Fibroblast of pulmonary artery (primary cell): ENCODE data around the gene CWC22.
"Not testable (repeated sequence)": the region's sequence is repeated elsewhere in the genome, so short reads cannot be mapped to it uniquely, and the experiment has no call there.

Experiments used
- DNase-seq: peaks from one replicate; pipeline ENCODE4 v3.0.0-alpha.2; 2010; ENCODE audit warnings: low read depth
- H3K4me3 ChIP-seq: replicated peaks from 2 replicates; pipeline ENCODE4 v1.5.1; 2011; ENCODE audit warnings: low read depth, mild to moderate bottlenecking, control low read depth, low read length, moderate library complexity
- CTCF ChIP-seq: IDR thresholded peaks from 2 replicates; pipeline ENCODE4 v1.5.1; 2011; ENCODE audit warnings: mild to moderate bottlenecking, control low read depth, low read length, inconsistent platforms; ENCODE audit errors: missing control alignments

CWC22 gene

DNA sequence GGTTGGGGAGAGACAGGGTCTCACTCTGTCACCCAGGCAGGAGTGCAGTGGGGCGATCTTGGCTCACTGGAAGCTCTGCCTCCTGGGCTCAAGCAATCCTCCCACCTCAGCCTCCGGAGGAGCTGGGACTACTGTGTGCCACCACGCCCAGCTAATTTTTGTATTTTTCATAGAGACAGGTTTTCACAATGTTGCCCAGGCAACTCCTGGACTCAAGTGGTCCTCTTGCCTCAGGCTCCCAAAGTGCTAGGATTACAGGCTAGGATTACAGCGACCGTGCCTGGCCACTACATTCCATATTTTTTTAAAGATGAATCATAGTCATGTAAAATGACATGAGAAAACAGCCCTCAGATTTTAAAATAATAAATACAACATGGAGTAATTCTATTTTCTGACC lies 32.3 kb downstream of the CWC22 start:
- no peak for TF ChIP-seq CTCF
- DNase-seq: no peak
- H3K4me3 ChIP-seq: no peak overlapping the region

DNA sequence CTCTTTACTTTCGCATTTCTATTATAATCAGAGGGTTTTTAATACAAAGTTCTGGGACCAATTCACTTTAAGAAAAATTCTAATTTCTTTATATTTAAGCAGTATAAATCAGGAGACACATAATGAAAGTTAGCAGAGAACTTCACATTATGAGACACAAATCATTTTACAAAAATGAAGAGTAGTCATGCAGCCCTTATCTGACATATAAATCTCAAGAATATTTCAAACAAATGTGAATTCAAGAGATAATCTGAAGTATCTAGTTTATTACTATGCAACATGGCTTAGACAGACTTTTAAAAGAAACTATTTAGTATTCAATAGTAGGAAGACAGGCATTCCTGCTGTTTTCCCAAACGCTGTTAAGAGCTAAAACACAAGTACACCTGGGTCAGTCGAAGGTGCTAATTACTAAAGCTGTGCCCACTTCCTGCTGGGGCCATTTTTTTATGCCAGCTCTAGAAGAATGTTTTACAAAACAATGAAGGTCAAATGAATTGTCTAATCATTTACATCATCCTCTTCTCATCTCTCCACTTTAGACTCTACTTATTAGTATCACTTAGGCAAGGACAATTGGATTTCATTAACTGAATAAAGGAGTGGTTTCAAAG lies 40.2 kb downstream of the CWC22 start:
- DNase-seq: no peak
- no peak overlapping the region for H3K4me3 ChIP-seq
- TF ChIP-seq CTCF: no peak

DNA sequence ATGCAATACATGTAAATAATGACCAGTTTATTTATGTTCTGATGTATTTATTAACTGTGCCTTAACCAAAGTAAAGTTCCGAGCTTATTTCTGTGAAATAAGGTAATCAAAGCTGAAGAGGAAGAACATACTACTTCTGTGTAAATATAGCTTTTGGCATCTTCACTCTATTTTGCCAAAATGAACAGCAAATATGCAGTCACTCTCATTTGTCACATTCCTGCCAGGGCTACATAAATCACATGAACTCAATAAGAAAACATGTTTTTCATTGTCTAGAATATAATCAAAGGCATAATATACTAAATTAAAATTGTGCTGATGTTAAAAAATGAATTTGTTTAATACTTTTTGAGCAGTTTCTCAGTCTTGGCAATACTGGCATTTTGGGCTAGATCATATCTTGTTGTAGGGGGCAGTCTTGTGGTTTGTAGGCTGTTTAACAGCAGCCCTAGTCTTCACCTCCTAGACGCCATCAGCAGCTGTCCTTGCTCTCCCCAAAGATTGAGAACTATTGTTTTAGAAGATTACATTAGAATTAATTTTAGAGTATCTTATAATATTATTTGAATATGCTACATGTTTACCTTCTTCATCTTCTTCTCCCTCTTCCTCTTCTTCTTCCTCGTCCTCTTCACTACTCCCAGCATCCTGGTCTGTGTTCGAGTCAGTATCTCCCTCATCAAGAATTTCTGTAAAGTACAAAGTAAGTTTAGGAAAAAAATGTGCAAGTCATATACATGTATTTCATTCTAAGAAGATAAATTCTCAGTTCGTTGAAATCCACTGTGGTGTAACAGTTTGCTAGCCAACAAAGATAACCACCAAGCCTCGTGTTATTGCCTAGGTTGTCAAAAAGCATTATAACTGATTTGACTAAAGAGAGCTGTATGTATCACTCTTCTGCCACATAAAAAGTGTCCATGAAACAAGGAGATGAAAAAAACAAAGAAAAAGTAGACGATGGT lies 41.5 kb downstream of the CWC22 start:
- no peak overlapping the region for H3K4me3 ChIP-seq
- DNase-seq: no peak
- no peak for TF ChIP-seq CTCF

DNA sequence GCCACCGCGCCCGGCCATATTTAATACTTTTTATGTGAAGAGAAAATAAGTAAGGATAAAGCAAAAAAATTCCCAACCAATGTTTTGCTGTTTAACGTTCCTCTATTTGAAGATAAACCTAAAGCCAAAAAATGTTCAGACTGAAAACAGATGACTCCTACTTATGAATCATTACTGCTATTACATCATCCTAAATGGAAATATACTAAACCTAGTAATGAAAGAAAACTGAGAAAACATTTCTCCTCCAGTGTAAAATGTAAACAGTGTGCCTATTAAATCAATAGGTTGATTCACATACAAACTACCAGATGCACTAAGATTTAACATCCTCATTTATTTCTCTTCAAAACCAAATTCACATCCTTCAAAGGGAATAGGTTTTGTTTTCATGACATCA lies 43.5 kb downstream of the CWC22 start:
- peak; percentile 73 for DNase-seq
- H3K4me3 ChIP-seq: no peak overlapping the region
- no peak for TF ChIP-seq CTCF

DNA sequence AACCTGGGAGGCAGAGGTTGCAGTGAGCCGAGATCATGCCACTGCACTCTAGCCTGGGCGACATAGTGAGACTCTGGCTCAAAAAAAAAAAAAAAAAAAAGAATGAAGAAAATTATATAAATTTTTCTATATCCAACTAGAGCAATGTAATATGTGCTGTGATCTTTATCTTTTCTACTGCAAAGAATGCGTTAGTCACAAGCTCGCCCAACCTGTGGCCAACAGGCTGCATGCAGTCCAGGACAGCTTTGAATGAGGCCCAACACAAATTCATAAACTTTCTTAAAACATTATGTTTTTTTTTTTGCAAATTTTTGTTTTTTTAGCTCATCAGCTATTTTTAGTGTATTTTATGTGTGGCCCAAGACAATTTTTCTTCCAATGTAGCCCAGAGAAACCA lies 48.8 kb downstream of the CWC22 start:
- DNase-seq, H3K4me3 ChIP-seq: not testable (repeated sequence)

GRCh38 chr2:179954026-179954425 lies 53.1 kb downstream of the CWC22 start:
- no peak for DNase-seq
- no peak for TF ChIP-seq CTCF
- H3K4me3 ChIP-seq: no peak overlapping the region

DNA sequence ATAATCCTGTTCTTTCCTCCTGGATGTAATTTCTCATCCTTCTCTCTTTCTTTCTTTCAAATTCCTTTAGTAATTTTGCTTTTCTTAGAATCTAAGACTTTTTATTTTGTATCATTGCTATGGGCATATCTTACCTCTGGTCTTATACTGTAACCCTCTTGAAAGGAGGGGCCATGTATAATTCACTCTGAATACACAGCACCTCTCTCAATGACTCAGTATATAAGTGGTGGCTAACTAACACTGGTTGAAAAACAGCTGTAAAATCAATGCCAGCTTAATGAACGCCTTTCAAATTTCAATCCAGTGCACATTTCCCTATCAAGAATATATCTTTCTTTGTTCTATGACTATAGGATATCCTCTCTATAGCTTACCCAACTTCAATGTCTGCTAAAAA lies 53.7 kb downstream of the CWC22 start:
- H3K4me3 ChIP-seq: no peak overlapping the region
- no peak for DNase-seq
- no peak for TF ChIP-seq CTCF
